ENCODE results near the gene NDUFB8.

GRCh38 chr10:100490531-100490930 lies 39.1 kb downstream of the NDUFB8 start:
- TF ChIP-seq CTCF (IDR thresholded peaks at IDR 0.05; ENCODE audit: low read length) (no peak), EZH2 (IDR thresholded peaks at IDR 0.05; ENCODE audit: borderline replicate concordance, low read length) (no peak)

Measured in OCI-LY1 (cell line).